Measurements from ENCODE around the gene PTGIS.

PTGIS gene

DNA sequence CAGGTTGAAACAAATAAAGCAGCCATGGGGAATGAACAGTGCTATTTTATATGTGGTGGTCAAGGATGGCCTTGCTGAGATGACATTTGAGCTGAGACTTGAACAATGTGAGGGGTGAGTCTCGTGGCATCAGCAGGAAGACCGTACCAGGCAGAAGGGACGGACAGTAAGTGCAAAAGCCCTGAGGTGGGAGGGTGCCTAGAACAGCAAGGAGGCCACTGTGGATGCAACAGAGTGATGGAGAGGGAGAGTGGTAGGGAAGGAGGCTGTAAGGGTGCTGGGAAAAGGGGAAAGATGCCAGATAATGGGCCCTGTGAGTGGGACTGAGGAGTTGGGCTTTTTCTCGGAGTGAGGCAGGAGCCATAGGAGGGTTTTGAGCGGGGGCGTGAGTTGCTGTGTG, 97.0 kb downstream of the PTGIS start:
- DNase-seq (ENCODE audit: low read depth in 2 of 2): no peak

DNA sequence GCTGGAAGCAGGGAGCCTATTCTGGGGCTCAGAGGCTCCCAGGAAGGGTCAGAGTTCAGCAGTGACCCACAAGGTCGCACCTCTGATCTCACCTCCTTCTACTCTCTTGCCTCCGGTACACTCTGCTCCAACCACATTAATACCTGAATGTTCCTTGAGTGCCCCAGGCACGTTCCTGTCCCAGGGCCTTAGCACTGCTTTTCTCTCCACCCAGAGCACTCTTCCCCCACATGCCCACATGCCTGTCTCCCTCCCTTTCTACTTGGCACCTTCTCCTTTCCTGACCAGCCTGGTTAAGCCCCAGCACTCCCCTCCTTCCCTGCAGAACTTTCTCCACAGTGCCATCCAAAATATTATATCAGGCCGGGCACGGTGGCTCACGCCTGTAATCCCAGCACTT, 98.9 kb downstream of the PTGIS start:
- no peak for DNase-seq (ENCODE audit: low read depth in 2 of 2)

DNA sequence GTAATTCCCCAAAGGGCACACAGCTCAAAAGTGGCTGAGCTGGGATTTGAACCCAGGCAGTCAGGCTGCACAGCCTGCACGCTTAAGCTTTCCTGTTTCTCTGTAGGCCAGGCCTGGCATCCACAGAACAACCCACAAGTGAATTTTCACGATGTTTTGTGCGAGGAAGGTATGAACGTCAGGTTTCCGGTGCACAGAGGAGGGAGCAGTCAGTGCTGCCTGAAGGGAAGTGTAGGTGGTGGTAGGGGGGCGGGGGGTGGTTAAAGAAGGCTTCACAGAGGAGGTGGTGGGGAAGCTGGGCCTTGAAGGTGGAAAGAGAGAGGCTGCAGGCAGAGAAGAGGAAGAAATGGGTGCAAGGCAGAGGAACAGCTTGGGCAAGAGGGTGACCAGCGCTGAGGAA, 99.5 kb downstream of the PTGIS start:
- DNase-seq (ENCODE audit: low read depth in 2 of 2): no peak

DNA sequence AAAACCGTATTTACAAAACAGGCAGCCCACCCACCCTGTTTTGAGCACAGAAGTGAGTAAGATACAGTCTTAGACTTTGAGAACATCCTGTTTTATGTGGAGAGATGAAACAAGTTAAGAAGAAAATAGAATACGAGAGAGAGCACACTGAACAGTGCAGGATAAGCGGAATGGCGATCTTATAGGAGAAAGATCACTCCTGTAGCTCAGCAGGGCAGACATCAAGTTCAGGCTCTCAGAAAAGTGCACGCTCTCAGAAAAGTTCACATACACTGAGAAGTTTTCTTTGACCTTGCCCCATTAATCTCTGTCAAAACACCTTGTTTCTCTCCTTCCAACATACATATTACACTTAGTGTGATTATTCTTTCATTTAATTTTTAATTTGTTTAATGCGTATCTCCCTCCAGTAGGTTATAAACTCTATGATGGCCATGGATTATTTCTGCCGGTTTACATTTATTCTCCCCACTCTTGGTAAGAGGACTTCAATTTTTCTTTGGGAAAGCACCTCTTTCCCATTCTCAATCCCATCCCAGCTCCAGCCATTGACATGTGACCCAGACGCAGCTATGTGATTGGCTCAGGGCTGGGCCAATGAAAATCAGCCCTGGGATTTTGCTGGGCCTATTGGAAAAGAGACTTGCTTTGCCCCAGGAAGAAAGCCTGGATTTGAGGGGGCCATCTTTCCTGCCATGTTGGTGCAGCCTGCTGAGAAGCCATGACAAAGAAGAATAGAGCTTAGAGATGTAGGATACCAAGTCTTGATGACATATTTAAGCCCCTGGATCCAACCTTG, 101.6 kb downstream of the PTGIS start:
- DNase-seq (ENCODE audit: low read depth in 2 of 2): no peak

DNA sequence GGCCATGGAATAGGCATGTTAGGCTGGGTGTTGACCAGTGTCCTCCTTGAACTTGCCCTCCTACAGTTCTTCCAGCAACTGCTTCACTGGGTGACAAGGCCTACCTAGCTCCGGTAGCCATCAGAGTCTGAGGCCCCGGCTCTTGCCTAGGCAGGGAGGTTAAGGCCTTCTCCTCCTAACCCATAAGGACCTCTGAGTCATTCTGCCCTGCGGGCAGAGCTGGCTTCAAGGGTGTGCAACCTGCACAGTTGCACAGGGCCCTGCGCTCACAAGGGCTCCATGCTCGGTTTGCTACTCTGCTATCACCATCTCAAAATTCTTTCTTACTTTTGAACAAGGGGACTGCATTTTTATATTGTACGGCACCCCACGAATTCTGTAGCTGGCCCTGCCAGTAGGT, 103.4 kb downstream of the PTGIS start:
- no peak for DNase-seq (ENCODE audit: low read depth in 2 of 2)

DNA sequence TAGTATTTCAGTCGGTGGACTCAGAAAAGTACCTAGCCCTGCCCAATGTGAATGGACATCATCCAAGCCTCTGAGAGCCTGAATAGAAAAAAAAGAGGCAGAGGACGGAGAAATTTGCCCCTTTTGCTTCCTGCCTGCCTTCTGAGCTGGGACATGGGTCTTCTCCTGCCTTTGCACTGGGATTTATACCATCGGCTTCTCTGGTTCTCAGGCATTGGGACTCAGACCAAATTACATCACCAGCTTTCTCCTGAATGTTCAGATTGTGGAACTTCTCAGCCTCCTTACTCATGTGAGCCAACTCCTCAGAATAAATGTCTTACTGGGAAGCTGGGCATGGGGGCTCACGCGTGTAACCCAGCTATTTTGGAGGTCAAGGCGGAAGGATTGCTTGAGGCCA, 105.3 kb downstream of the PTGIS start:
- DNase-seq (ENCODE audit: low read depth in 2 of 2): no peak

DNA sequence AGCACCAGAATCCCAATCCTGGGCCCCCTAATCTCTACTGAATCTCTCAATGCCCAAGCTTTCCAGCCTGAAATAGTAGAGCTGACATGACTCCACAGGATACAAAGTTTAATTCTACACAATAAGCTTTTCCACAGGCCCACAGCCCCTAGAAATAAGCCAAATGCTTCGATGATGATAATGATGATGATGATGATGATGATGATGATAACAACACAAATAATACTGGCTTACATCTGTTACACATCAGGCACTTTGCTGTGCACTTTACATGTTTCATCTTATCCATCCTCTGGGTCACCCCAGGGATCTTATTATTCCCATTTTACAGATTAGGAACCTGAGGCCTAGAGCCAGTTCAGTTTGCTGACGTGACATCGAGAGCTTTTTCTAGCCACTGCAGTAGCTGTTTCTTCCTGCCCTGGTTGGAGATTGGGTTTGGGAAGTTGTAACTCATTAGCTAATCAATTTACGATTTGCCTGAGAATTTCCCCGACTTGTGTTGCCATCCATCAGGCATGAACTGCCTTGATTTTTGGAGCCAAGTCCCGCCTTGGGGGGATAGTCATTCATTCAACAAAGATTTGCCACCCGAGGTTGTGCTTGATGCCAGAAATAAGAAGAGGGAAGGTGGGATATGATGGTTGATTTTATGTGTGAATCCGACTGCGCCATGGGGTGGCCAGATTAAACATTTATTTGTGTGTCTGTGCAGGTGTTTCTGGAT, 105.9 kb downstream of the PTGIS start:
- no peak for DNase-seq (ENCODE audit: low read depth in 2 of 2)

DNA sequence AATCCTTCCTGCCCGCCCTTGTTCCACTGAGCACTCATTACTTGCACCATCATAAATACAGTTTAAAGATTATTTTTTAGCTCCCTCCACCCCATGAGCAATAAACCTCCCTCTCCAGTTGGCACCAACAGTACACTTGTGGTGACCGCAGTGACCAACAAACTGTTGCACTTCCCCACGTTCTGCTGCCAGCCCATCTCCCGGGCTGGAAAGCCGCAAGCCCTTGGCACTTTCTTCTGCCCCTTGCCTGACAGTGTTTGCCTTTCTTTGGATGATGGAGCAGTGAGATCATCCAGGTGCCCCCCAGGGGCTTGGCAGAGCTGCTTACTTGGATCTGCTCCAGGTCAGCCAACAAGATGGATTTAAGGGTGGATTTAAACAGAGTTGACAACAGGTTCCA, 107.0 kb downstream of the PTGIS start:
- no peak for DNase-seq (ENCODE audit: low read depth in 2 of 2)

DNA sequence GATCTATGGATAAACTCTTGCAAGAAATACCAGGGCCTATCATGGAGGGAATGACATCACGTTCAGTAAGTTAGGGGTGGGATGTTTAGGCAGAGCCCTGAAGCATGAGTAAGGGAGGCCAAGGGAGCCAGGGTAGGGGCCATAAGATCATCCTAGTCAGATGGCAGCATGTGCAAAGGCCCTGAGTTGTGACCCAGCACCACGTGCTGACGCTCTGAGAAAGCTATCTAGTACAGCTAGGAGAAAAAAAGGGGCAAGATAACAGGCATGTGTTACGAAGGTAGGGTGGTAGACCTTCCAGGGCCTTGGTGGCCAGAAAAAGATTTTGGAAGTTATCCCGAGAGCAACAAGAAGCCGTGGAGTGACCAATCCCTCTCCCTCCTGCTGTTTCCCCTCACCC, 107.8 kb downstream of the PTGIS start:
- no peak for DNase-seq (ENCODE audit: low read depth in 2 of 2)

DNA sequence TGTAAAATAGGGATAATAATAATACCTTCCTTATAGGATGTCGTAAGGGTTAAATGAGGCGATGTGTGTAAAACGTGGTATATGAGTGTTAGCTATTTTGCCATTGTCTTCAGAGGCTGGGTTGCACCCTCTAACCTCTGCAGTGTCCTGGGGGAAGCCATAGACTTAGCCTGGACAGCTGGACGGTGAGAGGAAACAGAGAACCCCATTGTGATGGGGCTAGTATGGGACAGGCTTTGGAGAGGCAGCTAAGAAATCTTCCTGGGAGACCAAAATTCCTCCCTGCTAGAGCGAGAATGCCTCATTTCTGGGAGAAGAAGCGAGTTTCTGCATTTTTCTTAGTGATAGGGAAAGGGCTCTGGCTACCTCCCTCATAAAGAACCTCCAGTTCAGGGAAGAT, 108.3 kb downstream of the PTGIS start:
- DNase-seq (ENCODE audit: low read depth in 2 of 2): no peak

DNA sequence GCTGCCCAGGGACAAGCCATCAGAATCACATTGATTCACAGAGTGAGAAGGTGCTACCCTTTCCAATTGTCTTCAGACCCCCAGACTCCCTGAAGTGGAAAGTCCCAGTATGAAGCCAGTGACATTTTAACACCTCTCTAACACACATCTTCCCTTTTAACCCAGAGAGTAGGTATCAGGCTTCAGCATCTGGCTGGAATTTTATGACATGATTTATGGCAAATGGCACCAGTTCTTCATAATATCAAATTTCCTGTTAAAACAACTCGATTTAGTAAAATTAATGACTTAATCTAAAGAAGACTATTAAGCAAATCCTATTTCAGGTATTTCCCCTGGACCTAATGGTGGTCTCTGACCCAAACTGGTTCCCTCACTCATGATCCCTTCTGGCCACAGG, 110.5 kb downstream of the PTGIS start:
- no peak for DNase-seq (ENCODE audit: low read depth in 2 of 2)

DNA sequence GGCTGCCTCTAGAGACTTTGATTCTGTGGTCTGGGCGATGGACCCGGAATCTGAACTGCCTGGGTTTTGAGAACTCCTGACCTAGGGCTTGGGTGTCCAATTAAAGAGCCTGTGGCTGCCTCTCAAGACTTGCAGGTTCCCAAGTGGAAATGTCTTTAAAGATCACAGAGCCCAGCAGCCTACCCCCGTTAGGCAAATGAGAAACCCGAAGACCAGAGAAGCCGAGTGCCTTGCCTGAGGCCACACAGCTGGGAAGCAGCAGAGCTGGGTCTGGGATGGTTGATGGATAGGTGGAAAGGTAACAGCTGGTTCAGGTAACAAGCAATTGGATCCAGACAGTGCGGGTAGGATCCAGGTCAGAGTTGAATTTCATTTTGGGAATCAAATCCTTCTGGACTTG, 111.3 kb downstream of the PTGIS start:
- DNase-seq (ENCODE audit: low read depth in 2 of 2): no peak

DNA sequence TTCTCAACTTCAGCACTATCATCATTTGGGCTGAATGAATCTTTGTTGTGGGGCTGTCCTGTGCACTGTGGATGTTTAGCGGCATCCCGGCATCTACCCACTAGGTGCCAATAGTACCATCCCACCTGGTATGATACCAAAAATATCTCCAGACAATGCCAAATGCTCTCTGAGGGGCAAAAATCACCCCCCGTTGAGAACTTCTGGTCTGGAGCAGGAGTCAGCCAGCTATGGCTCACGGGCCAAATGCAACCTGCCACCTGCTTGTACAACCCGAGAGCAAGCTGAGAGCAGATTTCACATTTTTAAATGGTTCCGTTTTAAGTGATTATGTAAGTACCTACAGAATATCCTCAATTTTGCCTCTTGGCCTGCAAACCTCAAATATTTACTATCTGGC, 112.2 kb downstream of the PTGIS start:
- no peak for DNase-seq (ENCODE audit: low read depth in 2 of 2)
